Subcutaneous abdominal adipose tissue (tissue), 5 donors: Measurements from ENCODE around the gene FAM83F.
A peak's percentile ranks its signal among the peaks of the same experiment; 100 is the strongest.
"Not testable (repeated sequence)": the region's sequence is repeated elsewhere in the genome, so short reads cannot be mapped to it uniquely, and the experiment has no call there.

Experiments used
- H3K27ac ChIP-seq: one replicate; pipeline ENCODE4 v1.7.0; 2013; ENCODE audit warnings: low read depth, mild to moderate bottlenecking, inconsistent platforms, low read length, moderate library complexity
- H3K27me3 ChIP-seq, 5 donors: one replicate each; pipeline ENCODE4 v1.7.0; 2013; ENCODE audit warnings: low read length in 5 of 5, inconsistent platforms in 1 of 5; ENCODE audit not compliant: control insufficient read depth in 5 of 5, insufficient read depth in 4 of 5
- H3K36me3 ChIP-seq, 5 donors: one replicate each; pipeline ENCODE4 v1.7.0; 2013; ENCODE audit warnings: low read length in 5 of 5; ENCODE audit not compliant: control insufficient read depth in 5 of 5, insufficient read depth in 5 of 5
- H3K4me1 ChIP-seq, 5 donors: one replicate each; pipeline ENCODE4 v1.7.0; 2013; ENCODE audit warnings: low read length in 5 of 5, mild to moderate bottlenecking in 3 of 5, moderate library complexity in 1 of 5; ENCODE audit not compliant: control insufficient read depth in 5 of 5, insufficient read depth in 5 of 5
- H3K4me3 ChIP-seq, 5 donors: one replicate each; pipeline ENCODE4 v1.7.0; 2013; ENCODE audit warnings: low read length in 5 of 5, low read depth in 1 of 5
- H3K9ac ChIP-seq, 5 donors: one replicate each; pipeline ENCODE4 v1.7.0; 2013; ENCODE audit warnings: low read length in 5 of 5, mild to moderate bottlenecking in 4 of 5, moderate library complexity in 3 of 5
- H3K9me3 ChIP-seq, 5 donors: one replicate each; pipeline ENCODE4 v1.7.0; 2013; ENCODE audit warnings: low read length in 5 of 5; ENCODE audit not compliant: control insufficient read depth in 5 of 5
- donor health status: healthy.
- donor health status: healthy.
- donor health status: healthy.
- donor health status: healthy.
- donor health status: healthy.

FAM83F gene

DNA sequence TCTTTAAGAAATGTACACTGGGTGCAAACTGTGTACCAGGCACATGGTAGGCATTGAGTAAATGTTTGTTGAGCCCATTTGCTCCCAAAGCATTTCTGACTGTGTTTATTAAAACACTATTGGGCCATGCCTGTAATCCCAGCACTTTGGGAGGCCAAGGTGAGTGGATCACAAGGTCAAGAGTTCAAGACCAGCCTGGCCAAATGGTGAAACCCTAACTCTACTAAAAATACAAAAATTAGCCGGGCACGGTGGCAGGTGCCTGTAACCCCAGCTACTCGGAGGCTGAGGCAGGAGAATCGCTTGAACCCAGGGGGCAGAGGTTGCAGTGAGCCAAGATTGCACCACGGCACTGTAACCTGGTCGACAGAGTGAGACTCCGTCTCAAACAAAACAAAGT, 1.9 kb upstream of the FAM83F start:
- not testable (repeated sequence) for H3K36me3 ChIP-seq, H3K27ac ChIP-seq, H3K9me3 ChIP-seq, H3K4me3 ChIP-seq, H3K9ac ChIP-seq, H3K27me3 ChIP-seq
- peaks cover 2 to 34% (median 25%) of the 10 kb centered on the region in 5 donors for H3K4me1 ChIP-seq

DNA sequence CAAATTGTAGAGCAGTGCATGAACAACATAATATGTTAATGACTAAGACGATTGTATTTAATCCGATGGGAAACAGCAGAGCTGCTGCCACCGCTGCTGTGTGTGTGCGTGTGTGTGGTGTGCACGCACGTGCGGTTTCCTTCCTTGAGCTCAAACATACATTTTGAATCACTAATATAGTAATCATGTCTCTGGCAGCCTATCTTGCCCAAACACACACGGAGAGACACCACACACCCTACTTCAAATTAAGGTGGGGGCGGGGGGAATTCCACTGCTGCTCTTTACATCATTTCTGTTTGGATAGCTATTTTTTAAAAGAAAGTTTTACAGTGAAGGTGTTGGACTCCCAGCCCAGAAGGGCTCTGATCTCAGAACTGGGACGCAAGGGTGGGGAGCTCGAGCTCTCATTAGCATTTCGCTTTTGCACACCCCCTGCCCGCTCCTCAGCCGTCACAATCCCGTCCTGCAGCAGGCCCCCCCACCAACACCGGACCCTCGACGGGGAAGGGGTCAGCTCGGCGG, 651 bp upstream of the FAM83F start:
- Histone ChIP-seq H3K27me3 (peaks cover 0 to 2% (median 0%) of the 10 kb centered on the region in 5 donors), H3K9ac (no peak overlapping the region), H3K4me1 (peaks cover 7 to 46% (median 31%) of the 10 kb centered on the region in 5 donors), H3K9me3 (no peaks in the 10 kb centered on the region), H3K27ac (no peak overlapping the region), H3K4me3 (peak overlapping the region in 1 of 5 donors; percentile 35), H3K36me3 (no peaks in the 10 kb centered on the region)

DNA sequence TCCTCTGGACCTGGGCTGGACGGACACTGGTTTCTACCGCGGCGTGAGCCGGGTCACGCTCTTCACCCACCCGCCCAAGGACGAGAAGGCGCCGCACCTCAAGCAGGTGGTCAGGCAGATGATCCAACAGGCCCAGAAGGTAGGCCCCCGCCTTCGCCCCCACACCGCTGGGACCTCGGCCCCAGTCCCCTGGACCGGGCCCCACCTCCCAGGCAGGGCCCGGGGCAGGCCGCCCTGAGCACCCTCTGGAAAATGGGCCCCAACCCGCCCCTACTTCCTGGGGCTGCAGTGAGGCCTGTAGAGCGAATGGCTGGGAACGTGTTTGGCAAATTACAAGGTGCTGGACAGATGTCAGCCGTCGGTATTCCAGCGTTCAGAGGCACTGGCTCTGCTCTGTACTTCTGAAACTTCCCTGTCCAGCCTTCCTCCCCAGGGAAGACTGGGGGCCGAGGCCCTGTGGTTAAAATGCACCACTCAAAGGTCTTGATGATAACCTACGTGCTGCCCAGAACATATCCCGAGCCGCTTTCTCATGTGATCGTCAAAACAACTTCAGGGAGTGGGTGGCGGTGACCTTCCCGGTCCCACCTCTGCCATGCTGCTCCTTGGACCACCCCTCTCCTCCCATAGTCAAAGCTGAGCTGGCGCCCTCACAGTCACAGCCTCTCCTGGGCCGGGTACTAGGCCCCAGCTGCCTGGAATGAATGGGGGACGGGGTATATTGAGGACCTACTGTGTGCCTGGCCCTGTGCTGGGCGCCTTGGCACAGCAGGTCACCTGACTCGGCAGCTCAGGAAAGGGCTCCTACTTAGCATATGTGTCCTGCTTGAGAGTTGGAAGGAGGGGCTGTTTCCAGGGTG, 869 bp downstream of the FAM83F start:
- Histone ChIP-seq H3K4me1 (peaks cover 7 to 52% (median 37%) of the 10 kb centered on the region in 5 donors), H3K27ac (no peak overlapping the region)

GRCh38 chr22:39996732-39997131, 2.0 kb downstream of the FAM83F start:
- Histone ChIP-seq H3K36me3 (no peaks in the 10 kb centered on the region), H3K9ac (no peak overlapping the region), H3K4me1 (peaks cover 7 to 51% (median 35%) of the 10 kb centered on the region in 5 donors), H3K27ac (no peak overlapping the region), H3K4me3 (no peak overlapping the region), H3K27me3 (peaks cover 0 to 2% (median 0%) of the 10 kb centered on the region in 5 donors), H3K9me3 (no peaks in the 10 kb centered on the region)

More for the DNA sequence above, 869 bp downstream of the FAM83F start:
- H3K9ac ChIP-seq: no peak overlapping the region
- H3K9me3 ChIP-seq: no peaks in the 10 kb centered on the region
- H3K36me3 ChIP-seq: no peaks in the 10 kb centered on the region
- H3K4me3 ChIP-seq: peak overlapping the region in 2 of 5 donors; percentile 42 to 43
- H3K27me3 ChIP-seq: peaks cover 0 to 2% (median 0%) of the 10 kb centered on the region in 5 donors

DNA sequence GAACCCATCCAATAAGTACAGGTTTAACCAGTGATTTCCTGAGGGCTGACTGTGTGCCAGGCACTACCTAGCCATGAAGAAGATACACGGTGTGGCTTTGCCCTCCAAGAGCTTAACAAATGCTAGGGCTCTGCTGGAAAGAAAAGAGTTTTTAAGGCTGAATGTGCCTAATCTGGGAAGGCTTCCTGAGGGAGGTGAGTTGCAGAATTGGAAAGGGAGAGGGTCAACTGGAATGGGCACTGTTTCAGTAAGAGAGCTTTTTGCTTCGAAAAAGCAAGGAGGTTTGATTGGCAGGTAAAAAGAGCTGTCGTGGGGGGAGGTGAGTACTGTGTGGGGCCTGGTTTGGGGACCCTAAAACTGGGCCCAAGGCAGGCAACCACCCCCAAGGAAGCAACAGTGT, 2.7 kb downstream of the FAM83F start:
- Histone ChIP-seq H3K9ac (no peak overlapping the region), H3K9me3 (no peaks in the 10 kb centered on the region), H3K4me3 (no peak overlapping the region), H3K36me3 (no peaks in the 10 kb centered on the region), H3K4me1 (peaks cover 7 to 46% (median 28%) of the 10 kb centered on the region in 5 donors), H3K27me3 (peaks cover 0 to 2% (median 0%) of the 10 kb centered on the region in 5 donors), H3K27ac (no peak overlapping the region)

DNA sequence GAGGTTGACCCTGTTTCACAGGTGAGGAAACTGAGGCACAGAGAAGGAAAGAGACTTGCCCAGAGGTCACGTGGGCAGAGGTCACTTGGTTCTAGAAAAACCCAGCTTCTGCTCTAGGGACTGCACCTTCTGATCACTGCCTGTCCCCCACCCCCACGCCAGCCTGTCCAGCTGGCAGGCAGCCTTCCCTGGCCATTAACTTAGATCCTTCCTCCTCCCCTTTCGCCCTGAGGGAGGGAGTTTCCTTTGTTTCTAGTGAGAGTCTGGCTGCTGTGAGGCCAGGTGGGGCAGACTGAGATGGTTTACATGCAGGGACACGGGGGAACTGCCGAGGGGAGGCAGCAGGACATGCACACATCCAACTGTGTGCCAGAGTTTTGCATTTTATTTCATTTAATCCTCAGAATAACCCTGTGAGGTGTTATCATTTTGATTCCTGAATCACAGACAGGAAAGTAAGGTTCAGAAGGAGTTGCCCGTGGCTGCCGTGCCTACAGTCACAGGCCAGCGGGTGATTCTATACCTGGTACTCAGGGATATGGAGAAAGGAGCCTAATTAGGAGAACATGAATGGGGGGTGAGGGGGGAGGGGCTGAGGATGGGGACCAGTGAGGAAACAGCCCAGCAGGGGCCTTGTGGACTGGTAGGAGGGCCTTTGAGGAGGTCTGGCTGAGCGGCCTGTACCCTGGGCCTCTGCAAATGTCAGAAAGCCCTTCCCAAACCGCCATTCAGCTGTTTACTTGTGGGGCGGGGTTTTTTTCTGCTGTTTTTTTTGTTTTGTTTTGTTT, 3.4 kb downstream of the FAM83F start:
- peaks cover 0 to 2% (median 0%) of the 10 kb centered on the region in 5 donors for H3K27me3 ChIP-seq
- no peaks in the 10 kb centered on the region for H3K9me3 ChIP-seq
- H3K9ac ChIP-seq: no peak overlapping the region
- no peaks in the 10 kb centered on the region for H3K36me3 ChIP-seq
- H3K27ac ChIP-seq: peak overlapping the region; percentile 37
- H3K4me1 ChIP-seq: peaks cover 7 to 46% (median 28%) of the 10 kb centered on the region in 5 donors
- no peak overlapping the region for H3K4me3 ChIP-seq

GRCh38 chr22:39999144-39999757, 4.5 kb downstream of the FAM83F start:
- peaks cover 7 to 43% (median 27%) of the 10 kb centered on the region in 5 donors for H3K4me1 ChIP-seq
- no peak overlapping the region for H3K9ac ChIP-seq
- H3K9me3 ChIP-seq: no peaks in the 10 kb centered on the region
- no peak overlapping the region for H3K4me3 ChIP-seq
- H3K36me3 ChIP-seq: no peaks in the 10 kb centered on the region
- H3K27ac ChIP-seq: no peak overlapping the region
- peaks cover 0 to under 1% (median 0%) of the 10 kb centered on the region in 5 donors for H3K27me3 ChIP-seq

DNA sequence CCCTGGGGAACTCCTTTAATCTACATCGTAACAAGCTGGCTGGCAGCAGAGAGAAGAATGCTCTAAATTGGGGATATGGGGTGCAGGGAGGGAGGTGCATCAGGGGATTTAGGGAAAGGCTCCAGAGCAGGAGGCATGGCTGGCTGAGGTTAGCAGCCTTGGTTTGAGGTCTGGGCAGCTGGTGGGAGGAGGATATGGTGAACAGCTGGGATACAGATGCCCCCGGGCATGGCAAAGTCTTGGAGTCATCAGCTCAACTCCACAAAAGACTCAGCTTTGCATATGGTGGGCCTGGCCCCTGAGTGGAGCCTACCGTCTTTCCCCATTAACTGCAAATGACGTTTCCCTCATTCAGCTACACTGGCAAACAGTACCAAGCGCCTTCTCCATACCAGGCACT, 5.4 kb downstream of the FAM83F start:
- Histone ChIP-seq H3K9ac (no peak overlapping the region), H3K27ac (no peak overlapping the region), H3K9me3 (no peaks in the 10 kb centered on the region), H3K4me1 (peaks cover 7 to 40% (median 24%) of the 10 kb centered on the region in 5 donors), H3K36me3 (no peaks in the 10 kb centered on the region), H3K4me3 (no peak overlapping the region), H3K27me3 (no peaks in the 10 kb centered on the region)

- H3K27ac ChIP-seq: no peak overlapping the region
- no peak overlapping the region for H3K4me3 ChIP-seq
- H3K9me3 ChIP-seq: no peaks in the 10 kb centered on the region
- H3K36me3 ChIP-seq: no peaks in the 10 kb centered on the region
- H3K9ac ChIP-seq: no peak overlapping the region
- H3K4me1 ChIP-seq: peaks cover 6 to 36% (median 17%) of the 10 kb centered on the region in 5 donors
- H3K27me3 ChIP-seq: no peaks in the 10 kb centered on the region
Measured at GRCh38 chr22:40001106-40001505, 6.4 kb downstream of the FAM83F start.
